Peyer's patch (tissue), 4 donors: ENCODE results near the gene DCLK3.

Experiments used
- POLR2A ChIP-seq, 2 donors: fragments of 450-650 bp; IDR thresholded peaks; one replicate each; pipeline ENCODE4 v1.5.1; 2017; ENCODE audit warnings: antibody characterized with exemption in 2 of 2, mild to moderate bottlenecking in 2 of 2, moderate library complexity in 2 of 2
- TF ChIP-seq, protein P1 (sequence below), 6 experiments: fragments of 450-650 bp in 4 of 6; fragments of 200-600 bp in 2 of 6; sonication (generic) in 1 of 6; IDR thresholded peaks; one replicate each; pipeline ENCODE4 v1.5.1; 2017 to 2019; ENCODE audit warnings: antibody characterized with exemption in 6 of 6, mild to moderate bottlenecking in 3 of 6, moderate library complexity in 1 of 6

DNA sequence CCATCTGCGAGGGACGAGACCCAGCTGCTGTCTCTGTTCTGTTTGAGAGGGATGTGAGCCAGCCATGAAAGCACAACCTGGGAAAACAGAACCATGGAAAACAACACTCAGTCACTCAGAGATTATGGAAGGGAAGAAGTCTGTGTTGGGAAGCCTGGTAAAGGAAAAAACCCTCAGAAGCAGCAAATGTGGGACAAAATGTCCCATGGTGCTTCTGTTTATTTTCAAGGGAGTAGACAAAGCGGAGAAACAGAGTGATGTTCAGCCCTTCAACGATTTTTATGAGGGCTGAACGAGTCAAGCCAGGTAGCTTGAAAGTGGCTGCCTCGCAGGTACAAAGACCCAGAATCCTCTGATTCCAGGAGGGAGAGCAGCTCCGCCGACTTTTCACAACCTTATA is 59.3 kb downstream of the DCLK3 start:
- no peak for TF ChIP-seq POLR2A (IDR thresholded peaks at IDR 0.05)
- TF ChIP-seq, protein P1, sequence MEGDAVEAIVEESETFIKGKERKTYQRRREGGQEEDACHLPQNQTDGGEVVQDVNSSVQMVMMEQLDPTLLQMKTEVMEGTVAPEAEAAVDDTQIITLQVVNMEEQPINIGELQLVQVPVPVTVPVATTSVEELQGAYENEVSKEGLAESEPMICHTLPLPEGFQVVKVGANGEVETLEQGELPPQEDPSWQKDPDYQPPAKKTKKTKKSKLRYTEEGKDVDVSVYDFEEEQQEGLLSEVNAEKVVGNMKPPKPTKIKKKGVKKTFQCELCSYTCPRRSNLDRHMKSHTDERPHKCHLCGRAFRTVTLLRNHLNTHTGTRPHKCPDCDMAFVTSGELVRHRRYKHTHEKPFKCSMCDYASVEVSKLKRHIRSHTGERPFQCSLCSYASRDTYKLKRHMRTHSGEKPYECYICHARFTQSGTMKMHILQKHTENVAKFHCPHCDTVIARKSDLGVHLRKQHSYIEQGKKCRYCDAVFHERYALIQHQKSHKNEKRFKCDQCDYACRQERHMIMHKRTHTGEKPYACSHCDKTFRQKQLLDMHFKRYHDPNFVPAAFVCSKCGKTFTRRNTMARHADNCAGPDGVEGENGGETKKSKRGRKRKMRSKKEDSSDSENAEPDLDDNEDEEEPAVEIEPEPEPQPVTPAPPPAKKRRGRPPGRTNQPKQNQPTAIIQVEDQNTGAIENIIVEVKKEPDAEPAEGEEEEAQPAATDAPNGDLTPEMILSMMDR (IDR thresholded peaks at IDR 0.05): no peak
